ENCODE measurements around the gene MED25. TPM values are rescaled to one million over a fixed set of nuclear protein-coding genes. Genes with fewer than 3 reads are reported as not detected.

Gene MED25
- total and polyA plus RNA-seq, 2 of the 8 experiments (the other 6 are each of a cell fraction or from before 2014, with no cell fraction given), result 21.6 to 71.4 TPM

- no peak for TF ChIP-seq BACH1 (IDR thresholded peaks at IDR 0.05; ENCODE audit: low read length)
- TF ChIP-seq E2F6 (IDR thresholded peaks at IDR 0.05), result no peak
- no peak for TF ChIP-seq EP300 (IDR thresholded peaks at IDR 0.05; ENCODE audit: borderline replicate concordance in 1 of 2, low read depth in 2 of 2, low read length in 2 of 2)
- no peak for TF ChIP-seq RAD21 (IDR thresholded peaks at IDR 0.05 in 1 of 2, conservative IDR thresholded peaks at IDR 0.05 in 1 of 2; ENCODE audit: low read depth in 2 of 2, low read length in 2 of 2)
- TF ChIP-seq KDM1A (IDR thresholded peaks at IDR 0.05; ENCODE audit: borderline replicate concordance, low read length), result no peak
- no peak for TF ChIP-seq CBX5 (IDR thresholded peaks at IDR 0.05; ENCODE audit: low read depth, low read length)
These were observed 14.6 kb upstream of the MED25 start (continued) for GRCh38 chr19:49803529-49803856.
